Activated T-helper 9 cell treated with anti-CD3 and anti-CD28 coated beads, Interleukin-2, amount 50 U/mL, for 16 hours (primary cell): Measurements from ENCODE around the gene OR5J2.
"Not testable (repeated sequence)": the region's sequence is repeated elsewhere in the genome, so short reads cannot be mapped to it uniquely, and the experiment has no call there.

Source experiments
- DNase-seq: peaks from one replicate; pipeline ENCODE4 v3.0.0-alpha.2; 2020; ENCODE audit warnings: low read depth

Gene OR5J2

GRCh38 chr11:56176318-56176717, at the start of gene OR5J2:
Gene OR5J2, plus strand, starts transcription at chr11:56176618. Its CDS starts 0 bp downstream, at chr11:56176618.
- DNase-seq = no peak

DNA sequence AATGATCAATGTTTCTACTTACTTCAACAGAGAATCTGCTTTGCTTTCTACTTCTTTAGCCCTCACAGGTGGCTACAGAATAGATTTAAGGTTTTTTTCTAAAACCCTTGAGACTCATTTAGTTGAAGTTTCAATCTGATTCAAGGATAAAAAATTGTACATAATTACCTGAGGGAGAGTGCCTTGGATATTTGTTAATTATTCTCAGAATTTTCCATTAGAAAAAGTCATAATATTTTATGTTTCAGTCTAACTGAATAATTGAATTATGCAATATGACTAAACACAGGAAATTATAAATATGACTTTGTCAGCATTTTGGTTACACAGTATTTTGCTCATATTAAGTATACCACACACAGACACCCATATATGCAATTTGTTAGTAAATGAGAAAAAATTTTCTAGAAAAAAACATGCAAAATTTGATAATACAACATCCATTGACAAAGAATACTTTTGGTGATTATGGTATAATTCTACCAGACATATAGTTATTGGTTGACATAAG, 36.2 kb upstream of the OR5J2 start, which contains the start of gene OR8J3:
Gene OR8J3, minus strand, starts transcription at position 51 of the 511 bp plus-strand sequence. CDS start 2,483 bp downstream, outside the sequence.
- no peak for DNase-seq

- DNase-seq = not testable (repeated sequence)
Observed at GRCh38 chr11:56143681-56144080, 32.7 kb upstream of the OR5J2 start.

DNA sequence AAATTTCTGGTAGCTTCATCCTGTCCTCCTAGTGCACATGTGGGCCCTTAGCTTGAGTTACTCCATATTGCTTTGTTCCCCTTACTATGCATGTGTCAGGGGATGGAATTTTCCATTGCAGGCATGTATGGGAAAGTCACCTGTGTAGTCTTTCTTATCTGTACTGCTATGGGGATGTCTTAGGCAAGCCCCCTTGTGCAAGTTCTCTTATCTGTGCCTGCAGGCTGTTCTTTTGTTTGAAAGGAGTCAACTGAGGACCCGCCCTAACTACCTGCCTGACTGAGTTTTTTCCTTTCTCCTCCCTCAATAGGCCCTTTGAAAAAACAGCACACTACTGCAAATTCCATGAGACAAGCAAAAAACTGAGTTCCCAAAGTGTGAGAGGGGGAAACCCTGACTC, 25.0 kb upstream of the OR5J2 start:
- no peak for DNase-seq

- DNase-seq = no peak
Observed at GRCh38 chr11:56152333-56152732, 24.1 kb upstream of the OR5J2 start.

DNA sequence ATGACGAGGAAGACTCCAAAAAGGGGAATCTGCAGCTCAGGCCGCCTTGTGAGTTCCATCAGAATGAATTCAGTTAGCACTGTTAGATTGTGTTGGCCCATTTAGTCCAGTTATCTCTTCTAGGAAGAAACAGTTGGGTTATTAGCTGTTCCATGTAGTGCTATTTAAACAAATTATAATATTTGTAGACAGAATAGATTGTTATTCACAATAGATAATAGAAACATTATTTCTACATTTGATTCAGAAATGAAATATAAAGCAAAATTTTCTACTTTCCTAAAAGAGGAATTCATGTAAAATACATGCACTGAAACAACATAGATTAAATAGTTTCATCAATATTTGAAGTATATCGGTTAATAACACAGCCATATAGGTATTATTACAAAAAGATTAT, 16.2 kb upstream of the OR5J2 start, which contains the start of gene OR8K5:
Gene OR8K5, minus strand, starts transcription at position 101 of the 400 bp plus-strand sequence. Its CDS starts 0 bp downstream, at position 101.
- no peak for DNase-seq

DNA sequence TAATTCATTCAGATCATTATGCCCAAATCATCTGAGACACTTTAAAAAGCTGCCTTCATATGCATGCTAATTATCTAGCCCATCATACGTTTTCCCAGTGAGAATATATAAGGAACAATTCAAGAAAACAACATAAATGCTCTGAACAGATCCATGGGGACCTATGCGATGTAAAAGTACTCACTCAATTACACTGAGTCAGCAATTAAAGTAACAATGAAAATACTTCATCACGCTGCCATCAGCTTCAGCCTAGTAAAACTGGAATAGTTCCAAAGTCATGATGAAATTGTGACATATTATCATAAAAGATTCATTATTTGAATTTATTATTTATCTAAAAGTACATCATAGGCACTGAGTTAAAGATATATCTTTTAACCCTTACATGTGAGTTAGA, 12.6 kb upstream of the OR5J2 start:
- DNase-seq = no peak

DNA sequence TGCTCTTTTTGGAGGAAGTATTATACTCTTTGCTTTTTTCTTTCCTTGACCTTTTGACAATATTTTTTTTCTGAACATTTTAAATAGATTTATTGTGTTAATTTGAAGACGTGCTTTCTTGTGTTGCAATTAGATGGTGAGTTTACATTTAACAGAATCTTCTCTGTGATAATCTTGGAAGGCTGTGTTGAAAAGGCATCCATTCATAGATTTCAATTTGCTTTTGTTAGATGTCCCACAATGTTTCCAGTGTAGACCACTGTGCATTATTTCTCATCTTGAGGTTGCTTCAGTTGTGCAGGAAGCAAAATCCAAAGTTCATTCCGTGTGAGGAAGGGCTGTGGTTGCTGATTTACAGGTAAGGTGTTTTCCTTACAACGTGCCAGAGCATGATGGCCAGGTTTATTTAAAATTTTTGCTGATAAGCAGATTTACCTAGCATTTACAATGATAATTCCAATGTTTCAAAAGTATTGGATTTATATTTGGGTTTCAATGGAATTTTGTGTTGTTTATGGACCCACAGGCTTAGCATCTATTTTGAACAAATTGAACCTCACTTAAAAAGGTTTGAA, 4.1 kb upstream of the OR5J2 start:
- DNase-seq = no peak

GRCh38 chr11:56183459-56183858, 7.0 kb downstream of the OR5J2 start:
- no peak for DNase-seq

DNA sequence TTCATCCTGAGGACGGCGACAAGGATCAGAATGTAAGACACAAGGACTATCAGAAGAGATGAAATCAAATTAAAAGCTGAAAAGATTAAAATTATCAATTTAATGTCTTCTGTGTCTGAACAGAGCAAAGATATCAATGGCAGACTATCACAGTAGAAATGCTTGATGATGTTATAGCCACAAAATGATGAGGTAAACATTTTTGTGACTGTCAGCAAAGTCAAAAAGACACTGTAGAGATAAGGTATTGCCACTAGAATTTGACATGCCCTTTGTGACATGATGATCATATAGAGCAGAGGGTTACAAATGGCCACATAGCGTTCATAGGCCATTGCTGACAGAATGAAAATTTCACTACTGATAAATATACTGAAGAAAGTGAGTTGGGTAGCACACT, 12.2 kb downstream of the OR5J2 start:
- no peak for DNase-seq

GRCh38 chr11:56196705-56197104, 20.3 kb downstream of the OR5J2 start:
- DNase-seq = no peak

DNA sequence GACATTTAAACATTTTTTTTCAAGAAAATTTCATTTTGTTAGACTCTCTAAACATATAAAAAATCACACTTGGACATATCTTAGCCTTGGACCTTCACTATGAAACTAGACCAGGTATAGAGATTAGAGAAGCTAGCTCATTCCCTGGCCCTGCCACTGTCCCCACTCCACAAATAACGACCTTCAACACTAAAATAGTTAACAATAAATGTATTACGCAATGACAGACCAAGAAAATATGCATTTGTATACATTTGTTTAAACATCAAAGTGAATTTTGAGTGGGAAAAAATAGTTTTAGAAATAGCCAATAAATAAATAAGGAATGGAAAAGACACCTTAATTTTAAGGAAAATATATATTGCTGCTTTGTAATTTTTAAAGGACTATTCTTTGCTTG, 20.9 kb downstream of the OR5J2 start:
- no peak for DNase-seq

- DNase-seq = no peak
Observed at GRCh38 chr11:56207790-56208189, 31.4 kb downstream of the OR5J2 start.

GRCh38 chr11:56214537-56214936, 38.1 kb downstream of the OR5J2 start:
- DNase-seq = no peak

DNA sequence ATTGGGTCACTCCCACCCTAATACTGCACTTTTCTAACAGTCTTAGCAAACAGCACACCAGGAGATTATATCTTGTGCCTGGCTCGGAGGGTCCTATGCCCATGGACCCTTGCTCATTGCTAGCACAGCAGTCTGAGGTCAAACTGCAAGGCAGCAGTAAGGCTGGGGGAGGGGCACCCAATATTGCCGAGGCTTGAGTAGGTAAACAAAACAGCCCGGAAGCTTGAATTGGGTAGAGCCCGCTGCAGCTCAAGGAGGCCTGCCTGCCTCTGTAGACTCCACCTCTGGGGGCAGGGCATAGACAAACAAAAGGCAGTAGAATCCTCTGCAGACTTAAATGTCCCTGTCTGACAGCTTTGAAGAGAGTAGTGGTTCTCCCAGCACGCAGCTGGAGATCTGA, 43.3 kb downstream of the OR5J2 start:
- DNase-seq = not testable (repeated sequence)
